ENCODE results near the gene FOXF1. TPM values are rescaled to one million over a fixed set of nuclear protein-coding genes. Genes with fewer than 3 reads are reported as not detected.
A peak's percentile ranks its signal among the peaks of the same experiment; 100 is the strongest.

Gene FOXF1
- total and polyA plus RNA-seq, 8 donors = 21.7 to 51.1 (median 41.0) TPM

- intact Hi-C loops (cut with DNase I) = no loop called here
- peaks cover 0 to 95% of the 10 kb centered on the region in 2 donors for H3K36me3 ChIP-seq
- TF ChIP-seq CTCF (IDR thresholded peaks at IDR 0.05) = no peak
- ATAC-seq = no peak
- H3K9me3 ChIP-seq = no peaks in the 10 kb centered on the region
- no peaks in the 10 kb centered on the region for H3K4me1 ChIP-seq
- no peaks in the 10 kb centered on the region for H3K27me3 ChIP-seq
- H3K27ac ChIP-seq = no peak overlapping the region
- H3K4me3 ChIP-seq = no peak overlapping the region
- DNase-seq = no peak
These were observed 30.6 kb downstream of the FOXF1 start for GRCh38 chr16:86540894-86541293.

- no peak overlapping the region for H3K4me3 ChIP-seq
- no peak for ATAC-seq
- TF ChIP-seq CTCF (IDR thresholded peaks at IDR 0.05) = no peak
- H3K27ac ChIP-seq = no peak overlapping the region
- no peaks in the 10 kb centered on the region for H3K4me1 ChIP-seq
- DNase-seq = peak in 1 of 4 donors; percentile 52
- H3K9me3 ChIP-seq = no peaks in the 10 kb centered on the region
- peaks cover 0 to 96% of the 10 kb centered on the region in 2 donors for H3K36me3 ChIP-seq
- intact Hi-C loops (cut with DNase I) = no loop called here
- no peaks in the 10 kb centered on the region for H3K27me3 ChIP-seq
These were observed 31.2 kb downstream of the FOXF1 start for GRCh38 chr16:86541560-86541959.

DNA sequence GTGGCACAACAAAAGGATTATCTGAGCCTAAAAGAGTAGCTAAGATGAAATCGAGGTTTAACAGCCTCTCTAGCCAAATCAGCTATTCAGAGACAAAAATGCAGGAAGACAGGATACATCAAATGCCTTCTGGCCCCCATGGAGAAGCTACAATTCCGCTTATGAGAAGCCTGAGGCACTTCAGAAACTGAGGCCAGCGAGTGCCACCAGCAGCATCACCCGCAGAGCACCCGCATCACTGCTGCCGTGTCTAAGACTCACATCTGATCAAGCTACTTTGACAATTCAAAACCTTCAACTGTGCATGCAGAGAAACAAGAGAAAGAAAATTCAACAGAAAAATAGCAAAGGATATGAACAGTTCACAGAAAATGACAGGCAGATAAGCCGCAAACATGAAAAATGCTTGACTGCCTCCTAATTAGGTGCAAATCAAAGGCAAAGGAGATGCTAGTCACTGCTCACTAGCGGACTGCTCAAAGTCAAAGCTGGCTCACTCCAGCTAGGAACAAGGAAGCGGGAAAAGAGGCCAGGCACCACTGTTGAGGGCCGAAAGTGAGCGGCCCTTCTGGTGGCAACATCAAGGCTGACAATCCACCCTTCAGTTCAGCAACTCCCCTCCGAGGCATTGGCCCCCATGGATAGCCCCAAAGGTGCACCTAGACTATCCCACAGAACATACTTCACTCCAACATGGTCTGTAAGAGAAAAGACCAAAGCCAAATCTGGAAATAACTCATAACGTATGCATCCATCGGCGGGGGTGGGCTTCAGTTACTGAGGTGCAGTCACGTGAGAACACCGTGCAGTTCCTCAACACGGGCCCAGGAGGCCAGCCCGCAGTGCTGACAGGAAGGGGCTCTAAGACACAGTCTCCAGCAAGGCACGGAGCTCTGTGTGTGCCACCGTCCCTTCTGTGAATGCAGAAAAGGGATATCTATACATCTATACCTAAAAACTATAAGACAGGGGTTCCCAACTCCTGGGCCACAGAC, 32.7 kb downstream of the FOXF1 start:
- Histone ChIP-seq H3K36me3 (peaks cover 0 to 96% of the 10 kb centered on the region in 2 donors), H3K4me1 (no peaks in the 10 kb centered on the region), H3K4me3 (no peak overlapping the region), H3K27me3 (no peaks in the 10 kb centered on the region), H3K9me3 (no peaks in the 10 kb centered on the region), H3K27ac (no peak overlapping the region)
- intact Hi-C loops (cut with DNase I) = no loop called here
- DNase-seq (peak in 1 of 4 donors; percentile 34), ATAC-seq (no peak)
- TF ChIP-seq CTCF (IDR thresholded peaks at IDR 0.05) = no peak

GRCh38 chr16:86545481-86545880, 35.2 kb downstream of the FOXF1 start:
- DNase-seq = peak in 1 of 4 donors; percentile 46
- no peak overlapping the region for H3K4me3 ChIP-seq
- TF ChIP-seq CTCF (IDR thresholded peaks at IDR 0.05) = no peak
- no peaks in the 10 kb centered on the region for H3K27me3 ChIP-seq
- no peaks in the 10 kb centered on the region for H3K4me1 ChIP-seq
- H3K9me3 ChIP-seq = no peaks in the 10 kb centered on the region
- H3K36me3 ChIP-seq = peaks cover 0 to 88% of the 10 kb centered on the region in 2 donors
- ATAC-seq = no peak
- no peak overlapping the region for H3K27ac ChIP-seq
- intact Hi-C loops (cut with DNase I) = no loop called here

GRCh38 chr16:86545954-86546637, 35.8 kb downstream of the FOXF1 start:
- peaks cover 0 to 88% of the 10 kb centered on the region in 2 donors for H3K36me3 ChIP-seq

More at GRCh38 chr16:86545954-86546637, 35.8 kb downstream of the FOXF1 start:
- peak in 1 of 4 donors; percentile 28 for DNase-seq
- H3K27me3 ChIP-seq = no peaks in the 10 kb centered on the region
- no peak overlapping the region for H3K27ac ChIP-seq
- no peak for ATAC-seq
- intact Hi-C loops (cut with DNase I) = no loop called here
- no peak for TF ChIP-seq CTCF (IDR thresholded peaks at IDR 0.05)
- no peaks in the 10 kb centered on the region for H3K9me3 ChIP-seq
- H3K4me1 ChIP-seq = no peaks in the 10 kb centered on the region
- H3K4me3 ChIP-seq = no peak overlapping the region
